ENCODE data around the gene SLC16A4.
A peak's percentile ranks its signal among the peaks of the same experiment; 100 is the strongest.
"Not testable (repeated sequence)": the region's sequence is repeated elsewhere in the genome, so short reads cannot be mapped to it uniquely, and the experiment has no call there.

The SLC16A4 gene

DNA sequence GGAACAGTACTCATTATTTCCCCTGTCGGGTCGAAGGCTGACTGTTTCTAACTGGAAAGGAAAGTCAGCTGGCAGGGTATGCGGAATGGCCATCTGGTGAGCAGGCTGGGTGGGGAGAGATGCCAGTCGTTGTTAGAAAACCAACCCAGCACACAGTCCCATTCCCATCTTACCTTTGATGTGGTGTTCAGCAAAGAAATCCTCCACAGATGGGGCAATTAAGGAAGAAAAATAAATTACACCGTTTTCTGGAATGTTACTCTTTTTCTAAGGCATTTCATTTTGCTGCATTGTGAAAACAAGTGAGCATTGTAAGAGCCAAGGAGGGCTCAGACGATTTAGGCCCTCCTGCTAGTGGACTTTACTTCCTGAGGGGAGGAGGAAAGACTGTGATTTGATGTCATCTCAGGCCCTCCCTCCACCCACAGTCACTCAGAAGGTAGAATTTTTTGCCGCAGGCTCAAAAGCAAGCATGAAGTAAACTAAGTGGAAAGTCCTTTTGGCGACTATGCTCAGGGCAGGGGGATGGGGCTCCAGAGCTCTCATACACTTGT lies at the start of gene SLC16A4:
Gene SLC16A4, minus strand, starts transcription at position 335 of the 554 bp plus-strand sequence. CDS start 1,703 bp downstream, outside the sequence.
- DNase-seq (ENCODE audit: low read depth in 2 of 2) = no peak

DNA sequence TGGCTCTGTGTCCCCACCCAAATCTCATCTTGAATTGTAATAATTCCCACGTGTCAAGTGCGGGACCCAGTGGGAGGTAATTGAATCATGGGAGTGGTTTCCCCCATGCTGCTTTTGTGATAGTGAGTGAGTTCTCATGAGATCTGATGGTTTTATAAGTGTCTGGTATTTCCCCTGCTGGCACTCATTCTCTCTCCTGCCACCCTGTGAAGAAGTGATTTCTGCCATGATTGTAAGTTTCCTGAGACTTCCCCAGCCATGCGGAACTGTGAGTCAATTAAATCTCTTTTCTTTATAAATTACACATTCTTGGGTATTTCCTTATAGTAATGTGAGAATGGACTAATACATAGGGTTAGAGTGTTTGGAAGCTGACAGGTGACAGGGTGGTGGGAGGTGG lies 49.0 kb upstream of the SLC16A4 start:
- DNase-seq (ENCODE audit: low read depth in 2 of 2) = not testable (repeated sequence)

DNA sequence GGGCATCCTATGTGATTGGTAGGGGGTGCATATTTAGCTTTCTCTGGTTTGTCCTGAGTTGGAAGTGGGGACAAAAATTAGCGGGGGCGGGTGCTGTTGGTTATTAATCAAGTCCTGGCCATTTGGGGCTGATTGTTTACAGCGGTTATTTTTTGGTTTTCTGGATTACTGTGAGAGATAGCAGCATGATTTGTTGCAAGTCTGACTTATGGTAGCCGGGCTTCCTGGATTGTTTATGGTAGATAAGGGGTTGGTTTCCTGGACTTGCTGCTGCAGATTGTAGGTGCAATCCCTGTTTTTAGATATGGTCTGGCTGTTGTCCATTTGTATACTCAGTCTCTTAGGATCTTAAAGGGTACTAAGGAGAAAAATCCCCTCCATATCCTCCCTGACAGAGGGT lies 48.1 kb upstream of the SLC16A4 start:
- no peak for DNase-seq (ENCODE audit: low read depth in 2 of 2)

DNA sequence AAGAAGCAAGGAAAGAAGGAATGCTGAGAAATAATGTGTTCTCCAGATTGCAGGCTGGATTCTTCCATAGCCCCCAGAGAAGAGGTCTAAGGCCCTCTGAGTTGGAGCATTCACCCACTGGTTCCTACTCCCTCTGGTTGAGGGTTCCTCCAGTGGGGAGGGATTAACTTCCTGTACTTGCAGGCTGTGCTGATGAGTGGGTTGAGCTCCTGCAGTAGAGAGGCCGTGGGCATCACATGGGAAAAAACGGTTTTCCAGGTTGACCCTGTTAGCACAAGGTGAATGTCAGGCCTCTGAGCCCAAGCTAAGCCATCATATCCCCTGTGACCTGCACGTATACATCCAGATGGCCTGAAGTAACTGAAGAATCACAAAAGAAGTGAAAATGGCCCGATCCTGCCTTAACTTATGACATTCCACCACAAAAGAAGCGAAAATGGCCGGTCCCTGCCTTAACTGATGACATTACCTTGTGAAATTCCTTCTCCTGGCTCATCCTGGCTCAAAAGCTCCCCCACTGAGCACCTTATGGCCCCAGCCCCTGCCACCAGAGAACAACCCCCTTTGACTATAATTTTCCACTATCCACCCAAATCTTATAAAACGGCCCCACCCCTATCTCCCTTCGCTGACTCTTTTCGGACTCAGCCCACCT lies 46.9 kb upstream of the SLC16A4 start:
- DNase-seq (ENCODE audit: low read depth in 2 of 2) = not testable (repeated sequence)

DNA sequence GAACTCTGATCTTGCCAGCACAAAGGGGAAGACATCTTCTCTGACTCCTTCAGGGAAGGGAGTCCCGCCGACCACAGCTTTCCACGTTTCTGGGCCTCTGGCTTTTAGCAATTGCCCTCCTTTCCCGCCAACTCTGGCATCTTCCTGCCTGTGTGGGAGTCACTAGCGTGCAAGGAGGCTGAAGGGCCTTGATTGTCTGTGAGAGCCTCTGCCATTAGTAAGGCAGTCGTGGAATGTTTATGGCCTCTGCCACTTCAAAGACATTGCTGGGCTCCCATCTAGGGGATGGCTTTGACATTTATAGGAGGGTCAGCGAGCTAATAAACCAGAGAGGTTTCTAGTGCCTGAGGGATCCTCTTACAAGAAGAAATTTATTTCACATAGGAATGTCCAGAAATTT lies 45.8 kb upstream of the SLC16A4 start:
- no peak for DNase-seq (ENCODE audit: low read depth in 2 of 2)

DNA sequence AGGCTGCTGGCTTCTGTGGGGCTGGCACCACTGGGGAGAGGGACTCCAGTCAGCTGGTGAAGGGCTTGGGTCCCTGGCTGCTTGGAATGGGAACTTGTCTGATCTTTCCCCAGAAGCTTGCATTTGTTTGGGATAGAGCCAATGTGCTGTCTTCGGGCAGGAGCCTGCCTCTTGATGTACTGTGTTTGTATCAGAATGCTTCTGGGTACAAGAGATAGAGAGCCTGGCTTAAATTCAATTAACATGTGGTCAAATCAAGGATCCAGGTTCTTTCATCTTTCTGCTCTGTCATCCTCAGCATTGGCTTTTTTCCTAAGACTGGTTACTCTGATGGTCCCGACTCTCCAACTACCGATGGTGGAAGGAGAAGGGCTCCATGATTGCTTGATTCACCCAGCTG lies 44.1 kb upstream of the SLC16A4 start:
- DNase-seq (ENCODE audit: low read depth in 2 of 2) = no peak

DNA sequence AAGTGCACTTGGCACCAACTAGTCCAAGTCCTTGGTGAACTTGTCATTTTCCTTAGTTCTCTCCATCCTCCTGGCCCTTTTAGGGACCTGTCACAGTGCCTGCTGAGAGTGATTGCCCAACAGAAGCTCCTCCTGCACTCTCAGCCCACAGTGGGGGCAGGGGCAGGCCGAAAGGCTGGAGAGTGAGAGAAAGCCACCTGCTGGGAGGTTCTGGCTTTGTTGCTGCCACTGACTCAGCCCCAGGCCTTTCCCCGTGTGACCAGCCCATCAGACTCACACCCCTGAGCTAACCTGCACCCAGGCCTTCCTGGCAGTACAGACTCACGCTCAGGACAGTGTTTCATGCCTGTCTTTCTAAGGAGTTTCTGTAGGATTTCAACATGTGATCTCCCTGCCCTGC lies 43.0 kb upstream of the SLC16A4 start:
- DNase-seq (ENCODE audit: low read depth in 2 of 2) = no peak

DNA sequence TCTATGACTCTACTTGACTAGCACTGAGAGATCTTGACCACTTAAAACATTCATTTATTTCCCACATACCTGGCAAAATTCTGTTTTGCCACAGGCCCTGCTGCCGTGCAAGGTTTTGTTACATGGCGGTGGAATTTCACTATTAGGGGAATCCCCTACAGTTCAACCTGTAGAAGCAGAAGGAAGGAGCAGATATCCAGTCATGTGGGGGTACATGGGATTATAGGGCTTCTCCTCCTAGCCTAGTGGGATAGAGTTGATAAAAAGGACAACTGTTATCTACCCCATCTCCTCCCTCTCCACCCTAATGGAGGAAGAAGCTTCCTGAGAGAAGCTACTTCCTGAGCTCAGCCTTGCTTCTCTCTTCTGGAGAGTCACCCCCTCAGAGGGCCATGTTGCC lies 42.4 kb upstream of the SLC16A4 start:
- DNase-seq (ENCODE audit: low read depth in 2 of 2) = no peak

DNA sequence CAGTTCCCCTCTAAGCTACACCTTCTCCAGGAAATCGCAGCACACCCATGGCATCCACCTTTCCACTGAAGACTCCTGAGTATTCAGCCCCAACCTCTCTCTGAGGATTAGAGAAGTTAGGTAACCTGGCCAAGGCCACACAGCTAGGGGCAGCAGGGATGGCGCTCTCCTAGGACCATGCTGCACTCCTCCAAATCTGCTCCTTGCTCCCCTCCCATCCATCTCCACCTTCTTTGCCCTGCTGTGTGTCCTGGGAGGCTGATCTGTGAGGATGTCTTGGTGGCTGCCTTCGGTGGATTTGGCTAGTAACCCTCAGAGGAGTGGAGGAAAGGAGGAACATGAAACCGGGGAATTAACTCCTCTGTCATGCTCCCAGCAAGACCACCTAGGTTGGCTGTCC lies 40.1 kb upstream of the SLC16A4 start:
- DNase-seq (ENCODE audit: low read depth in 2 of 2) = no peak

DNA sequence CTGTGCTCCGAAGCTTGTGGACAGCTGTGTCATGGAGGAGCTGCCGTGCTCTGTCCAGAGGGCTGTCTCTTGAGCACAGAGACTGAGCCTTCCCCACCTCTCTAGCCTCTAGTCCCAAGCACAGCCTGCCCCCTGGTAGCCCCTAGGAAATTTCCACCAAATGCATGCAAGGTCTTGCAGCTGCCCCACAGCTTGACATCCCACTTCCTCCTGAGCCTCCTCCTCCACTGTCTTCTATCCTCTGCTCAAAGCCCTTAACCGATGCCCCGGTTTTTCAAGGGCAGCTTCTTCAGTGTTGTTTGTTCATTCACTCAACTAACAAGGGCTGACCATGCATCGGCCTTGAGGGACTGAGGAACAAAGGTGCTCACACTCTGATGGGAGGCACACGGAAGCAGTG lies 39.5 kb upstream of the SLC16A4 start:
- no peak for DNase-seq (ENCODE audit: low read depth in 2 of 2)

DNA sequence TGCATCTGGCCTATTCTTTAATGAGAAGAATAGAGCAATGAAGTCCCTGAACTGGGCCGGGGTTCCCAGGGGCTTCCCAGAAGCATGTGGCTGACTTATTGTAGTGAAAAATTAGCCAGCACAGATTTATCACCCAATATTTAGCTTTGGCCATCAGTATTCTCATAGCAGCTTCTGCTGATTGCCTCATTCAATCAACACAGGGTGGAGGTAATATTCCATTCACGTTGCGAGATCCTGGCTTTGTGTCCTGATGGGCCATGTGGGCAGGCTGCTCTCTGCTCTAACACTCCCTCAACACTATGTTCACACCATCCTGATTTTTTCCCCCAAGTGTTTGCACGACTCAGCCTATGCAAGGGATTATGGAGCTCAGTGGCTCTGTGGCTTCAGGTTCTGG lies 38.1 kb upstream of the SLC16A4 start:
- no peak for DNase-seq (ENCODE audit: low read depth in 2 of 2)

DNA sequence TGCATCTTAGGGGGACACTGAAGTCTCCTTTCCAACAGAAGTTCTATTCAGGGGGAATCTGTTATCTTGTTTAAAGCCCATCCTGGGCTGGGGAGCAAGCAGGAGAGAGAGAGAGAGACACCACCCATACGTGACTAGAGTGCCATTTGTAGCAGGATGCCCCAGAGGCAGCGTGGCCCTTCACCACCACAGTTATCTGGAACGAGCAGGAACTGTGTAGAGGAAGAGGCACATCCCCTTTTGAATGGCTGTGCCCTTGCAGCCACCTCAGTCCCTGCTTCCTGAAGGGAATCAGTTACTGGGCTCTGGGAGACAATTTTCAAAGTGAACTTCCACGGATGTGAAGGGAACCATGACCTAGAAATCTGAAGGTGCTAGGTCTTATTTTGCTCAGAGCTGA lies 36.0 kb upstream of the SLC16A4 start:
- DNase-seq (ENCODE audit: low read depth in 2 of 2) = no peak

DNA sequence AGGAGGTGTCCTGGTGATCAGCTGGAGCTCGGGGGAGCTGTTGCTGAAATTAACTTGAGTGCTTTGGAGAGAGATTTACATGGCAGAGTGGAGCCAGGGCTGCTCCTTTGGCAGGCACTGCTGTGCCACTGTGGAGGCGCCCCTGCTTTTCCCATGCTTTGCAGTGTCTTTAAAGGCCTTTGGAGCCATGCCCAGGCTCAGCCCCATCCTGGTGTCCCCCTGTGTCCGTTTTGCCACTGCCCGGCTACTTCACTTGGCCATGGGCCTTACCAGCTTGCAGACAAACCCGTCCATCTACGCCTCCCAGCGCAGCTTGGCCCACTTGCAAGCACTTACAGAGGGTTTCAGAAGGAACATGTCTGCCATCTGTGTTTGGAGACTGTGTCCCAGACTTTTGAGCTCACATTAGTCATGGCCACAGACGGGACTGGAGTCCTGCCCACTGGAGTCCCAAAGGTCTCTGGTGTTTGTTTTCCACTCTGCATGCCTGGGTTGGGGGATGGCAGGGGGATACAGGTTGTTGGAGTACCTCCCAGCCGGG lies 34.9 kb upstream of the SLC16A4 start:
- DNase-seq (ENCODE audit: low read depth in 2 of 2) = no peak

DNA sequence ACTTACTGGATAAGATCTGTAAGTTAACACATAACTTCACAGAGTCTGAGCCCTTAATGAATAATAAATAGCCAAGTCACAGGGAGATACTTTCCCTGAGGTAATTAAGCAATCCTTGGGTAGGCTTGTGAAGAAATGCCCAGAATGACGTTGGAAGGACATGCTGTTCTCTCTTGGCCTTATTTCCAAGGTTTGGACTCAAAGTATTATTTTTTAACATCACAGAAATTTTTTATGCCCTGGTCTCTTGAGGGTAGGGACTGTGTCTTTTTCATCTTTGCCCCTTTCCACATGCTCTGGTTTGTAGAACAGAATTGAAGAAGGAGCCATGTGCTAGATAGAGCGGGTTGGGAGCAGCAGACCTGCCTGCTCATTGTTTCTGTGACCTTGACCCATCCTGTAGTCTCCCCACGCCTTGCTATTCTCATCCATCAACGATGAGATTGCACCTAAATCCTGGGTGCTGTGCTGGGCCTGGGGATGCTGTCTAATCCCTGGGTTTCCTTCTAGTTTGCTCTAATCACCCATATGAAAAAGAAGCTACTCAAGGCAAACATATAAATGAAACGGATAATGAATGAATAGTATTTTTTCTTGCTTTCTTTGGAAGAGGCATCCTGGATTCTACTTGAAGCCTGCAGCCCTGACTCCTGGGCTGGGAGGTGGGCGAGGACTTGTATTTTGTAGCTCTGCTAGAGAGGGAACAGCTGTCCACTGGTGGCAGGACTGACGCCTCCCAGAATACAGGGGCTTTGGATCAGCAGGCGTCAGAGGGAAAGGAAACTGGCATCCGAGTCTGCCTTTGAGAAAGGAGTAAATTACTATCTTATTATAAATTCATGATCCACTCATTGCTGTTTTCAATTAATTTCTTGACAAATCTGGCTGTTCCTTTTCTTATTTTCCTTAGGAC lies 34.1 kb upstream of the SLC16A4 start:
- no peak for DNase-seq (ENCODE audit: low read depth in 2 of 2)

DNA sequence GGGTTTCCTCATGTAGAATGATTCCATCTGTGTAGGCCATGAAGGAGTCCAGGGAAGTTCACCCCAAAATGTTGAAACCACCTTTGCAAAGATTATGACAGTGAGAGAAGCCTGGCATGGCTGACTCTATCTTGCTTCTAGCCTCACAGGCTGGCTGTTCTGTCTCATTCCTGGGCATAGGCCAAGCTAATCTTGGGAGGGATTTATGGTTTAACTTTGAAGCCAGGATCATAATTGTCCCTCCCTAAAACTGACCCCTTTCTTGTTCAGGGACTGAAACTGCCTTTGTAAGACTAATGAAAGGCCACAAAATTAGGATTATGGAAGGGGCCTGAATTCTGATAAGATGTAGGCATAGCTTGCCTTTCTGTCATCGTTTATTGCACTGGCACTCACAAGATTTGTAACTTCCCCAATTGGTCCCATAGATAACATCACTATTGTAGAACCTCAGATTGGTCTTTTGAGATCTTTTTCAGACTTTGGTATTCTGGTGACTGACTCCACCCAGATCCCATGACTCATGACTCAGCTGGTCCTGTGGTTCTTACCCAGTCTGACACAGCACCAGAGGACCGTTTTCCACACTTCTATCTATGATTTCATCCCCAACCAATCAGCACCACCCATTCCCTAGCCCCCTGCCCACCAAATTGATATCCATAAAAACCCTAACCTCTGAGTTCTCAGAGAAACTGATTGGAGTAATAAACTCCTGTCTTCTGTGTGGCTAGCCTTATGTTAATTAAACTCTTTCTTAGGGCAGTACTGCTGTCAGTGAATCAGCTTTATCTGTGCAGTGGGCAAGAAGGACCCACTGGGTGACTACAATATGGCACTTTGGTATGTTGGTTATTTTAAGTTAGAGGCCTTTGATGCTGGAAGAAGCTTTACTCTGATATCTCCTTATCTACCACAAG lies 30.3 kb upstream of the SLC16A4 start:
- peak in 1 of 2 donors; percentile 3 for DNase-seq (ENCODE audit: low read depth in 2 of 2)

DNA sequence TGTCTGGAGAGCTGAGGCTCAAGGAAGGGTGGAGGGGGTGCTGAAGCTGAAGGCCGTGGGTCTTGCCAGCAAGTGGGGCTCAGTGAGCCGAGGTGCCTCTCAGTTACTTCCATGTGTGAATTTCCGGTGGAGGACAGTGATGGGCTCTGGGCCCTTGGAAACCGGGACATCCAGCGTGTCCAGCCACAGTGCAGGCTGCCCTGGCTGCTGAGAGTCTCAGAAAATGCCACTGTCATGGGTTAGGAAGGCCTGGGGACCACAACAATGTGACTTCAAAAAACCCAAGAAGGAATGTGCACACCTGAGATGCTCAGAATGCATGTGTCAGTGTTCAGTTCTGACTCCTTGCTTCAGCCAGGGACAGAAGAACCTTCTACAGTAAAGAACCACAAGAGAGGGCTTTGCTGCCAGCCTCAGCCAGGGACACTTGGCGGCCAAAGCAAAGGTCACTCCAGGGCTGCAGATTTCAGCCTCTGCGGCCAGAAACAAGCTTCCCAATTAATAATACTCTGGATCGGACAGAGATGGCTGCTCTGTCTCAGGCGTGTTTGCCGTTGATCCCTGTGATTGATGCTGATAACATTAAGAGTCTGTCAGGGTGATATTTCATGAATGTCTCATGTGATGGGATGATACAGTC lies 29.3 kb upstream of the SLC16A4 start:
- DNase-seq (ENCODE audit: low read depth in 2 of 2) = no peak

DNA sequence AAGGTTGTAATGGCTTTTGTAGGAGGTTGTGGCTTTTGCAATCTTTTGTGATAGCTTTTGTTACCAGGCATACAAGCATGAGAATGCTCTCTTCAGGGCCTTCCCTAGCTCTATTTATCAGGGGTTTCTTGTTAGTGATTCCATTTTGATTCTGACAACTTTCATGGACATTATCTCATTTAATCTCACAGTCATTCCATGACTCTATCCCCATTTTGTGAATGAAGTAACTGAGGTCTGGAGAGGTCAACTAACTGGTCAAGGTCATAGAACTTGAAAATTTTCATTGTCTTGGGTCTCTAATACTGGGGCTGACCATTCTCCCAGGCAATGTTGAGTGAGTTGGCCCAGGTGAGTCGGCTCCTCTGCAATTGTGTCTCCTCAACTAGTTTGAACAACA lies 27.9 kb upstream of the SLC16A4 start:
- DNase-seq (ENCODE audit: low read depth in 2 of 2) = no peak

DNA sequence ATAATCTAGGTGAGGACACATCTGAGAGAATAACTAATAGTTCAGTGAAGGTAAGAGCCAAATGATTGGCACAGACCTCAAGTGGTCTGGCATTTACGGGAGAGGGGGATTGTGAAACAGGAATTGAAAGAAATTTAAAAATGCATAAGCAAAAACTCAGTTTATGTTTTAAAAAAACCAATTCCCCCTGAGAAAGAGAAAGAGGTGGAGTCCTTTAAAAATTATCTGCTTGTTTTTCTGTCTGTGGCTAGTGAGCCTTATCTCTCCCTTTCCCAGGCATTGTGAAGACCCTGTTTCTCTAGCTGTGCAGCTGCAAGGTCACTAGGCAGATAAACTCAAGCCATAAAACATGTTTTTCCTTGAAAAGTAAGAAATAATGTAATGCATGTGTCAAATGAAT lies 22.2 kb upstream of the SLC16A4 start:
- DNase-seq (ENCODE audit: low read depth in 2 of 2) = not testable (repeated sequence)

DNA sequence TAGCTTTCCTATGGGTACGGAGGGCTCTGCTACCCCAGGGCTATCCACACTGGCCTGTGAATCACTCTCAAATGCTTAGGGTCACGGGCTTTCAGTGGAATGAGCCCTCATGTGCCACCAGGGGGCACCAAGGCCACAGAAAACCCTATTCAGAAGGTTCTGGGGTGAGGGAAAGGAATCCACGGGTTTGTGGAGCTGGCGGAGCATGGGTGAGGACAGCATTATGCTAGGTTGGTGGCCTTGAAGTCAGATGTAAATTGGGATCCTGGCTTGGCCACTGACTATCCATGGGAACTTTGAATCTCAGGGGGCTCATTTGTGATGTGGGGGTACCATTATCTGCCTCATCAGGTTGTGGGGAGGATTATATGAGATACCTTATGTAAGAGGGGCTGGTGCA lies 21.8 kb upstream of the SLC16A4 start:
- peak; percentile 47 to 55 for DNase-seq (ENCODE audit: low read depth in 2 of 2)

DNA sequence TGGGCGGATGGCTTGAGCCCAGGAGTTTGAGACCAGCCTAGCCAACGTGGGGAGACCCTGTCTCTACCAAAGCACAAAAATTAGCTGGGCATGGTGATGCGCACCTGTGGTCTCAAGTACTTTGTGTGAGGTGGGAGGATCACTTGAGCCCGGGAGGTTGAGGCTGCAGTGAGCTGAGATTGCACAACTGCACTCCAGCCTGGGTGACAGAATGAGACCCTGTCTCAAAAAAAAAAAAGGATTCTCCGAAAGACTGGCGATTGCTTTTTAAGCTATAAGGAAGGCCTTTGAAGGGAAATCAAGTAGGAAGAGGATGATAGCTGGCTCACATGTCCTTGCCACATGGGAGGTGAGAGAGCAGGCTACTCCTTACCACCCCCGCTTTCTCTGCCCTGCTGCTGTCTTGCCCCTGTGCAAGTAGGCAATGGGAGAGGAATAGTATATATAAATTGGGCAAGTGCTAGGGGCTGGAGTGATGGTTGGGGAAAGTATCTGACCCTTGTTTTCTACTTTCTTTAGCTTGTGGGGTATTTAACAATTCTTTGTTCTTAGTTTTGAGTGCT lies 20.4 kb upstream of the SLC16A4 start:
- DNase-seq (ENCODE audit: low read depth in 2 of 2) = no peak

DNA sequence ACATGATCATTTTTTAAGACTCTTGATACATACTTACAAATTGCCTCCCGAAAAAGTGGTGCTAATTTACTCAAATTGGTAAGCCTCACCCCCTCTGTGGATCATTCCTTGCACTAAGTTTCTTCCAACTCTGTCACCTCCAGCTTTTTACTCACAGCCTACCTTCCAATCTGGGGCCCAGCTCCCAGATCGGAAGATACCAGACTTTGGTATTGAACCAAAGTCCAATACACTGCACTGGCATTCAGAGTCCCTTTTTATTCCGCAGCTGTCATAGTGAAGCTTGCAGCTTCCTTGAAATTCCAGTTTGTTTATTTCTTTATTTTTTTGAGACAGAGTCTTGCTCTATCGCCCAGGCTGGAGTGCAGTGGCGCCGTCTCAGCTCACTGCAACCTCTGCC lies 18.5 kb upstream of the SLC16A4 start:
- no peak for DNase-seq (ENCODE audit: low read depth in 2 of 2)
